Esophagus mucosa (tissue), 1 donor: ENCODE results near the gene PLGRKT. TPM values are rescaled to one million over a fixed set of nuclear protein-coding genes. Genes with fewer than 3 reads are reported as not detected.
"Not testable (repeated sequence)": the region's sequence is repeated elsewhere in the genome, so short reads cannot be mapped to it uniquely, and the experiment has no call there.

ENCODE experiments used
- ATAC-seq: fragments of 200-7000 bp; cut with Tn5 transposase; one replicate; pipeline ENCODE4 v1.9.1; 2020
- total RNA-seq: library from RNA; stranded (reverse); gene quantifications from one replicate; pipeline ENCODE4 v1.2.4, GENCODE V29; 2023
- donor health status: DM: yes; HTN: yes; CAD: no.

Gene PLGRKT
- total RNA-seq, 1 donor from 2014 or later, result 28.1 TPM

GRCh38 chr9:5450359-5451091 is 12.8 kb upstream of the PLGRKT start, which contains the start of gene CD274:
CD274 (plus strand) TSS chr9:5450542; CDS start chr9:5456114, 5,572 bp downstream.
- ATAC-seq, result peak; percentile 93

GRCh38 chr9:5449521-5450358 is 12.0 kb upstream of the PLGRKT start:
- ATAC-seq, result peak; percentile 66

GRCh38 chr9:5448461-5449435 is 11.0 kb upstream of the PLGRKT start:
- no peak for ATAC-seq

GRCh38 chr9:5448016-5448415 is 10.3 kb upstream of the PLGRKT start:
- ATAC-seq, result no peak

GRCh38 chr9:5447337-5447736 is 9.6 kb upstream of the PLGRKT start:
- no peak for ATAC-seq

- ATAC-seq, result peak; percentile 43
Observed at GRCh38 chr9:5446451-5447236, 8.9 kb upstream of the PLGRKT start.

GRCh38 chr9:5445886-5446285 is 8.2 kb upstream of the PLGRKT start:
- no peak for ATAC-seq

GRCh38 chr9:5445096-5445495 is 7.4 kb upstream of the PLGRKT start:
- not testable (repeated sequence) for ATAC-seq

GRCh38 chr9:5443850-5444249 is 6.1 kb upstream of the PLGRKT start:
- ATAC-seq, result no peak

GRCh38 chr9:5442400-5443011 is 4.8 kb upstream of the PLGRKT start:
- no peak for ATAC-seq

- no peak for ATAC-seq
Observed at GRCh38 chr9:5441043-5441442, 3.3 kb upstream of the PLGRKT start.

- ATAC-seq, result no peak
Observed at GRCh38 chr9:5440426-5440825, 2.7 kb upstream of the PLGRKT start.

- peak; percentile 34 for ATAC-seq
Observed at GRCh38 chr9:5438301-5439162, 807 bp upstream of the PLGRKT start.

- no peak for ATAC-seq
Observed at GRCh38 chr9:5436441-5436840, 1.3 kb downstream of the PLGRKT start.

- no peak for ATAC-seq
Observed at GRCh38 chr9:5435912-5436311, 1.8 kb downstream of the PLGRKT start.

GRCh38 chr9:5433841-5434810 is 3.6 kb downstream of the PLGRKT start:
- ATAC-seq, result not testable (repeated sequence)

- not testable (repeated sequence) for ATAC-seq
Observed at GRCh38 chr9:5433328-5433727, 4.4 kb downstream of the PLGRKT start.

GRCh38 chr9:5432890-5433289 is 4.8 kb downstream of the PLGRKT start:
- not testable (repeated sequence) for ATAC-seq

- ATAC-seq, result no peak
Observed at GRCh38 chr9:5430912-5431311, 6.8 kb downstream of the PLGRKT start.
